ENCODE results near the gene PTPRK.

The PTPRK gene

GRCh38 chr6:128478230-128479047, 42.0 kb downstream of the PTPRK start:
- ChIA-PET CTCF (interaction anchor here (2.3 kb wide), 1 partner anchor 20 kb away, joined by 6 read pairs; no protein-coding TSS in a partner anchor), POLR2A (no interaction called here)
- TF ChIP-seq CTCF (IDR thresholded peaks at IDR 0.05; ENCODE audit: control extremely low read depth, extremely low read depth, low read depth, missing control alignments): no peak
- no peak for DNase-seq (ENCODE audit: extremely low spot score)

GRCh38 chr6:128474933-128475332, 45.5 kb downstream of the PTPRK start:
- POLR2A ChIA-PET: no interaction called here
- TF ChIP-seq CTCF (IDR thresholded peaks at IDR 0.05; ENCODE audit: control extremely low read depth, extremely low read depth, low read depth, missing control alignments): no peak
- CTCF ChIA-PET: interaction anchor here (0.8 to 1.2 kb wide), 2 partner anchors 30 to 41 kb away, joined by 3 read pairs; no protein-coding TSS in a partner anchor
- no peak for DNase-seq (ENCODE audit: extremely low spot score)

GRCh38 chr6:128474481-128474880, 45.9 kb downstream of the PTPRK start:
- DNase-seq (ENCODE audit: extremely low spot score): no peak
- TF ChIP-seq CTCF (IDR thresholded peaks at IDR 0.05; ENCODE audit: control extremely low read depth, extremely low read depth, low read depth, missing control alignments): no peak
- ChIA-PET POLR2A (no interaction called here), CTCF (interaction anchor here (0.8 to 1.2 kb wide), 2 partner anchors 29 to 41 kb away, joined by 3 read pairs; no protein-coding TSS in a partner anchor)

- no peak for DNase-seq (ENCODE audit: extremely low spot score)
- no peak for TF ChIP-seq CTCF (IDR thresholded peaks at IDR 0.05; ENCODE audit: control extremely low read depth, extremely low read depth, low read depth, missing control alignments)
- ChIA-PET POLR2A (no interaction called here), CTCF (interaction anchor here (0.9 kb wide), 1 partner anchor 8 kb away, joined by 3 read pairs; no protein-coding TSS in a partner anchor)
Measured at GRCh38 chr6:128471907-128472306, 48.5 kb downstream of the PTPRK start.

GRCh38 chr6:128465368-128466343, 54.7 kb downstream of the PTPRK start:
- POLR2A ChIA-PET: no interaction called here

More at GRCh38 chr6:128465368-128466343, 54.7 kb downstream of the PTPRK start:
- TF ChIP-seq CTCF (IDR thresholded peaks at IDR 0.05; ENCODE audit: control extremely low read depth, extremely low read depth, low read depth, missing control alignments): no peak
- DNase-seq (ENCODE audit: extremely low spot score): no peak
- CTCF ChIA-PET: no interaction called here

Data from GM10248 (cell line).